Breast epithelium (tissue), 4 donors: ENCODE data around the gene ICAM2. TPM values are rescaled to one million over a fixed set of nuclear protein-coding genes. Genes with fewer than 3 reads are reported as not detected.
A peak's percentile ranks its signal among the peaks of the same experiment; 100 is the strongest.

Source experiments
- DNase-seq, 2 donors: peaks; one replicate each; pipeline ENCODE4 v3.0.0-alpha.2; 2019; ENCODE audit warnings: low spot score in 2 of 2
- H3K27ac ChIP-seq, 2 donors: fragments of 200-600 bp; sonication (generic) in 1 of 2; one replicate each; pipeline ENCODE4 v1.5.1; 2016 to 2019; ENCODE audit warnings: mild to moderate bottlenecking in 1 of 2
- H3K27me3 ChIP-seq, 2 donors: fragments of 200-600 bp; sonication (generic) in 1 of 2; one replicate each; pipeline versions ENCODE4 v1.5.1 to v1.6.0; 2017 to 2019; ENCODE audit warnings: control low read depth in 1 of 2, mild to moderate bottlenecking in 1 of 2
- H3K36me3 ChIP-seq: fragments of 200-600 bp; one replicate; pipeline ENCODE4 v1.5.1; 2019
- H3K4me1 ChIP-seq, 2 donors: fragments of 200-600 bp; sonication (generic); one replicate each; pipeline ENCODE4 v1.5.1; 2016 to 2019; ENCODE audit warnings: control low read depth in 1 of 2
- H3K4me3 ChIP-seq, 3 donors: fragments of 200-600 bp; sonication (generic); 1 replicate in 2 of 3; 2 replicates in 1 of 3; pipeline ENCODE4 v1.5.1; 2016 to 2019; ENCODE audit warnings: mild to moderate bottlenecking in 3 of 3, moderate library complexity in 2 of 3
- H3K9me3 ChIP-seq, 2 donors: fragments of 200-600 bp; sonication (generic) in 1 of 2; one replicate each; pipeline ENCODE4 v1.5.1; 2016 to 2019; ENCODE audit warnings: control low read depth in 1 of 2
- POLR2A ChIP-seq: fragments of 450-650 bp; IDR thresholded peaks from one replicate; pipeline ENCODE4 v1.6.1; 2016; ENCODE audit warnings: antibody characterized with exemption, mild to moderate bottlenecking, moderate library complexity
- POLR2AphosphoS5 ChIP-seq, 3 donors: sonication (generic); formaldehyde crosslinking; IDR thresholded peaks; one replicate each; pipeline ENCODE4 v1.6.1; 2017; ENCODE audit warnings: antibody characterized with exemption in 3 of 3
- intact Hi-C: fragments of 100-400 bp; cut with DNase I; formaldehyde crosslinking; loops from one replicate; pipeline ENCODE4 v1.15.1; 2023; ENCODE audit warnings: low total_unique reads
- total RNA-seq, 3 donors: library from RNA; depleted of rRNA; stranded (reverse); fragments of >200 nt; gene quantifications; one replicate each; pipeline ENCODE4 v1.1.0, GENCODE V29; 2016
- TF ChIP-seq, protein P1 (sequence below), 3 donors: fragments of 450-650 bp; IDR thresholded peaks; one replicate each; pipeline ENCODE4 v1.5.1; 2016 to 2017; ENCODE audit warnings: antibody characterized with exemption in 3 of 3, mild to moderate bottlenecking in 3 of 3, moderate library complexity in 3 of 3

The ICAM2 gene
- total RNA-seq, result 100 to 1,000 TPM in 1 of 3 donors, 10 to 100 TPM in 2; 26.1 to 106 (median 32.2) TPM

GRCh38 chr17:64020056-64020766 lies at the start of gene ICAM2:
Gene ICAM2, minus strand, starts transcription at chr17:64020633. Its CDS starts 13,942 bp downstream, at chr17:64006691.
- TF ChIP-seq, protein P1, sequence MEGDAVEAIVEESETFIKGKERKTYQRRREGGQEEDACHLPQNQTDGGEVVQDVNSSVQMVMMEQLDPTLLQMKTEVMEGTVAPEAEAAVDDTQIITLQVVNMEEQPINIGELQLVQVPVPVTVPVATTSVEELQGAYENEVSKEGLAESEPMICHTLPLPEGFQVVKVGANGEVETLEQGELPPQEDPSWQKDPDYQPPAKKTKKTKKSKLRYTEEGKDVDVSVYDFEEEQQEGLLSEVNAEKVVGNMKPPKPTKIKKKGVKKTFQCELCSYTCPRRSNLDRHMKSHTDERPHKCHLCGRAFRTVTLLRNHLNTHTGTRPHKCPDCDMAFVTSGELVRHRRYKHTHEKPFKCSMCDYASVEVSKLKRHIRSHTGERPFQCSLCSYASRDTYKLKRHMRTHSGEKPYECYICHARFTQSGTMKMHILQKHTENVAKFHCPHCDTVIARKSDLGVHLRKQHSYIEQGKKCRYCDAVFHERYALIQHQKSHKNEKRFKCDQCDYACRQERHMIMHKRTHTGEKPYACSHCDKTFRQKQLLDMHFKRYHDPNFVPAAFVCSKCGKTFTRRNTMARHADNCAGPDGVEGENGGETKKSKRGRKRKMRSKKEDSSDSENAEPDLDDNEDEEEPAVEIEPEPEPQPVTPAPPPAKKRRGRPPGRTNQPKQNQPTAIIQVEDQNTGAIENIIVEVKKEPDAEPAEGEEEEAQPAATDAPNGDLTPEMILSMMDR (IDR thresholded peaks at IDR 0.05), result no peak
- TF ChIP-seq POLR2AphosphoS5 (IDR thresholded peaks at IDR 0.05), result peak in 2 of 3 donors; percentile 22
- Histone ChIP-seq H3K27me3 (no peaks in the 10 kb centered on the region), H3K4me3 (peak within 1 kb of the TSS; percentile 37 to 60 (median 51)), H3K36me3 (no peaks in the 10 kb centered on the region), H3K27ac (peak within 1 kb of the TSS; percentile 72 to 77), H3K9me3 (no peaks in the 10 kb centered on the region), H3K4me1 (no peaks in the 10 kb centered on the region)
- intact Hi-C loops, result no loop called here
- peak in 1 of 2 donors; percentile 66 for DNase-seq

GRCh38 chr17:64070213-64070612 lies 49.8 kb upstream of the ICAM2 start:
- intact Hi-C loops, result no loop called here
- H3K36me3 ChIP-seq, result peaks cover 14% of the 10 kb centered on the region
- no peaks in the 10 kb centered on the region for H3K27me3 ChIP-seq
- H3K9me3 ChIP-seq, result peaks cover 10 to 14% of the 10 kb centered on the region in 2 donors
- no peak for TF ChIP-seq POLR2A
- TF ChIP-seq POLR2AphosphoS5 (IDR thresholded peaks at IDR 0.05), result no peak
- TF ChIP-seq, protein P1 (IDR thresholded peaks at IDR 0.05), result no peak
- H3K4me3 ChIP-seq, result no peak overlapping the region
- no peak overlapping the region for H3K27ac ChIP-seq
- DNase-seq, result no peak
- H3K4me1 ChIP-seq, result no peaks in the 10 kb centered on the region

DNA sequence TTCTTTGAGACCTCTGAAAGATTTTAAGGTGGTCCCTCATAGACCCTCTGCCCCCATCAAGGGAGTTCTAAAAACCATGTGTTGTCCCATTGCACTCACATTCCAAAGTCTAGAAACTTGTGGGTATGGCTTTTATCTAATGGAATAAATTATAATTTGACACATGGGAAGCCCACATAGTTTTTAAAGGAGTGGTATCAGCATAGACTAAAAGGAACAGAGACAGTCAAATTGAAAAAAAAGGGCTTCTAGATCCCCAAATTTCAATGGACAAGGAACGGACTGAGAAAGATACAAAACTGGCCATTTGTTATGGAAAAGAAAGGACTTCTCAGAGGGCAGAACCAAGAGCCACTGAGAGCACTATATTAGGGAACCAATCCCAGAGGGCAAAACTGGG lies 48.7 kb upstream of the ICAM2 start:
- intact Hi-C loops, result no loop called here
- peaks cover 14% of the 10 kb centered on the region for H3K36me3 ChIP-seq

DNA sequence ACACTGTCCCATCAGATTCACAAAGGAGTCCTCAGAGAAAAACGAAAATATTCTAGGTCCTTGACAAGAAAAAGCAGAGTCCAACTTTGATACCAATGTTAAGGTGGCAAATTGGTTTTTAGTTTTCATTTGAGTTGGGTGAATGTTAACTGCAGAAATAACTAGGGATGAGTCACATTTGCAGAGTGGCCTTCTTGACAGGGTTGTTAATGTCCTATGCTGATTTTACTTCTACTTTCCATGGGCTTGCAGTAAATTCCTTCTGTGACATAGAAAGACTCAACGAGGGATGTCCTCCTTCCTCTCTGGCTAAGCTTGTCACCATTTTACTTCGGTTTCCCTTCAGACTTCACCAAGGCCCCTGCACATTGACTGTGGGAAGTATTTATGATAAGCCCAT lies 47.2 kb upstream of the ICAM2 start:
- H3K4me1 ChIP-seq, result no peaks in the 10 kb centered on the region
- intact Hi-C loops, result no loop called here
- H3K9me3 ChIP-seq, result peaks cover 10 to 14% of the 10 kb centered on the region in 2 donors
- H3K4me3 ChIP-seq, result no peak overlapping the region
- DNase-seq, result no peak
- no peak overlapping the region for H3K27ac ChIP-seq
- peaks cover 14% of the 10 kb centered on the region for H3K36me3 ChIP-seq
- H3K27me3 ChIP-seq, result no peaks in the 10 kb centered on the region
- TF ChIP-seq, protein P1 (IDR thresholded peaks at IDR 0.05), result no peak
- TF ChIP-seq POLR2A (no peak), POLR2AphosphoS5 (IDR thresholded peaks at IDR 0.05) (no peak)

More for the DNA sequence above, 48.7 kb upstream of the ICAM2 start:
- Histone ChIP-seq H3K4me3 (no peak overlapping the region), H3K27me3 (no peaks in the 10 kb centered on the region), H3K4me1 (no peaks in the 10 kb centered on the region), H3K9me3 (peaks cover 10 to 14% of the 10 kb centered on the region in 2 donors), H3K27ac (no peak overlapping the region)
- TF ChIP-seq, protein P1 (IDR thresholded peaks at IDR 0.05), result no peak
- TF ChIP-seq POLR2AphosphoS5 (IDR thresholded peaks at IDR 0.05) (no peak), POLR2A (no peak)
- DNase-seq, result no peak

DNA sequence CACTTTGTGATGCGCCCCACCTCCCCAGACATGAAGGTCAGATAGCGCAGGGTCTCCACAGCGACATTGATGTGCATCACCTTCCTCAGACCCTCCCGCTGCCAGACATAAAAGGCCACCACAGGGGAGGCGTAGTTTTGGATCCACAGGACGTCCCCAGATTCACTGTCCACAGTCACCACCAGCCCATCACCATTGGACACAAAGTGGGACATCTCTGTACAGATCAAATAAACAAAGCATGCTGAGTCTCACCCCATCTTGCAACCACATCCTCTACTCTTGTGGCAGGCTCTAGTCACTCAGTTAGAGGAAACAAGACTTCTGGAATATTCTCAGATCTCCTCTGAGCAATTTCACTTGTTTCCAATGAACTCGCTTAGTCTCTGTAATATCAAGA lies 46.3 kb upstream of the ICAM2 start:
- Histone ChIP-seq H3K27ac (no peak overlapping the region), H3K27me3 (no peaks in the 10 kb centered on the region), H3K9me3 (peaks cover 10 to 14% of the 10 kb centered on the region in 2 donors), H3K4me3 (no peak overlapping the region), H3K36me3 (peaks cover 14% of the 10 kb centered on the region), H3K4me1 (no peaks in the 10 kb centered on the region)
- intact Hi-C loops, result no loop called here
- DNase-seq, result no peak
- TF ChIP-seq, protein P1 (IDR thresholded peaks at IDR 0.05), result no peak
- TF ChIP-seq POLR2A (no peak), POLR2AphosphoS5 (IDR thresholded peaks at IDR 0.05) (no peak)
